GM19099 (cell line): Measurements from ENCODE around the gene RCL1.

Source experiments
- POLR2A ChIP-seq: IDR thresholded peaks from 3 replicates; pipeline ENCODE4 v1.6.1; 2011; ENCODE audit warnings: low read depth; ENCODE audit not compliant: insufficient read length; ENCODE audit errors: extremely low read depth

RCL1 gene

DNA sequence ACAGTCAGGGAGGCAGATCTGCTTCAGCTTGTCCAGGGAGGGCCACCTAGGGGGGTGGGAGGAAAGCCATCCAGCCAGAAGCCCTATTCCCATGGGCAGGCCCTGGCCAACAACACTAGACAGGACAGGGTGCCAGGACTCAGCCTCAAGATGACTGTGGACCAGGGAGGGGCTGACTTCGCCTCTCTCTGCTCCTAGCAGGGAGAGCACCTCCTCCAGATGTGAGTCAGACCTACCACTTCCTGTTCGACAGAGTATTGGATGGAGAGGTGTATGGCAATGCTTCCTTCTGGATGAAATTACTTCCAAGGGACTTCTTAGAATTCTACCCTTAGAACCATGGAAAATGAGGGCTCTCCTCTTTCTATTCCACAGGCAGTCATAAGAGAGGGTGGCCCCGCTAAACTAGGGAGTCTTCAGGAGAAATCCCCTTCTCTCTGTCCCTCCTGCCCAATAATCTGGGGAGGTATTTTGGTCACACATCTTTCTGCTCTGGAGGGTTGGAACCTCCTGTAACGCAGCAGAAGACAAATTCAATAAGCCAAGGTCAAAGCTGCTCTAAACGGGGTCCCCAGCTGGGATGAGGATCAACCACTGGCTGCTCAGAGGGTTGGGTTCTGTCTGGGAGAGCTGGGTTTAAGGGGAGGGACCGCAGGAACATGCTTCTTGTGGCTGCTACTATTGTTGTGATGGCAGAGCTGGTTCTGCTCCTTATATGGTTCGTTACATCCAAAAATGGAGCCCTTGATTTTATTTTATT lies 23.2 kb upstream of the RCL1 start:
- no peak for TF ChIP-seq POLR2A

GRCh38 chr9:4771788-4772187 lies 21.0 kb upstream of the RCL1 start:
- TF ChIP-seq POLR2A = no peak

- no peak for TF ChIP-seq POLR2A
These were observed 18.5 kb upstream of the RCL1 start for GRCh38 chr9:4774209-4774608.

DNA sequence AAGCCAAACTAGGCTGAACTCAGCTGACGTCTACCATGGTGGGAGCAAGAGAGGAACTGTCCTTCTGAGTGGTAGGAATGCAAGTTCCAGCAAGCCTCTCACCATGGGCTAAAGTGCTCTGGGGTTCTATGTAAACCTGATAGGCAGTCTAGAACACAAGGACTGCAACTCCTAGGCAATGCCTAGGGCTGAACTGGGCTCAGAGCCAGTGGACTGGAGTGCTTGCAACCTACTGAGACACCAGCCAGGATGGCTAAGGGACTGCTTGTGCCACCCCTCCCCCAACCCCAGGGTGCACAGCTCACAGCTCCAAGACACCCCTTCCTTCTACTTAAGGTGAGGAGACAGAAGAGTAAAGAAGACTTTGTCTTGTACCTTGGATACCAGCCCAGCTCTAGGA lies 12.1 kb upstream of the RCL1 start:
- TF ChIP-seq POLR2A = no peak

DNA sequence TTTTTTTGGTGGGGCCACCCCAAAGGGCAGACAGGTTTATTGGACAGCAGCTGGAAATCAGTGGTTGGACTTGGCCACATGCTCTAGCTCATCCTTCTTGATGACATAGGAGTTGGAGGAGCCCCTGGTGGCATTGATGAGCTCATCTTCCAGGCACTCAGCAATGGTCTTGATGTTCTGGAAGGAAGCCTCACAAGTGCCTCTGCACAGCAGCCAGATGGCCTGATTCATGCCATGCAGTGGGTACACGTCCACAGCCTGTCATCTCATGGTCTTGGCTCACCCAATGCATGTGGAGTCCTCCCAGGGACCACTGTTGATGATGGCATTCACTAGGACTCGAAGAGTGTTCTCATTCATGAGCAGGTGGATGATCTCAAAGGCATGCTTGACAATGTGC lies 11.3 kb upstream of the RCL1 start:
- no peak for TF ChIP-seq POLR2A

- TF ChIP-seq POLR2A = no peak
These were observed 8.3 kb upstream of the RCL1 start for GRCh38 chr9:4784403-4784802.

GRCh38 chr9:4786599-4786998 lies 6.1 kb upstream of the RCL1 start:
- no peak for TF ChIP-seq POLR2A

DNA sequence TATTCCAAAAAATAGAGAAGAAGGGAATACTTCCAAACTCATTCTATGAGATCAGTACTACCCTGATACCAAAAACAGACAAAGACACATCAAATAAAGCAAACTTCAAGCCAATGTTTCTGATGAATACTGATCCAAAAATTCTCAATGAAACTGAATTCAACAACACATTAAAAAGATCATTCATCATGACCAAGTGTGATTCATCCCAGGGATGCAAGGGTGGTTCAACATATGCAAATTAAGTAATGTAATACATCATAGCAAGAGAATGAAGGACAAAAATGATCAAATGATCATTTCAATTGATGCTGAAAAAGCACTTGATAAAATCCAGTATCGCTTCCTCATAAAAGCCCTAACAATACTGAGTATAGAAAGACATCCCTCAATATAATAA lies 4.9 kb upstream of the RCL1 start:
- no peak for TF ChIP-seq POLR2A

- no peak for TF ChIP-seq POLR2A
These were observed 4.0 kb upstream of the RCL1 start for GRCh38 chr9:4788703-4789102.

- no peak for TF ChIP-seq POLR2A
These were observed 631 bp upstream of the RCL1 start for GRCh38 chr9:4792054-4792571.

- TF ChIP-seq POLR2A = no peak
These were observed 983 bp downstream of the RCL1 start for GRCh38 chr9:4793459-4794395.

DNA sequence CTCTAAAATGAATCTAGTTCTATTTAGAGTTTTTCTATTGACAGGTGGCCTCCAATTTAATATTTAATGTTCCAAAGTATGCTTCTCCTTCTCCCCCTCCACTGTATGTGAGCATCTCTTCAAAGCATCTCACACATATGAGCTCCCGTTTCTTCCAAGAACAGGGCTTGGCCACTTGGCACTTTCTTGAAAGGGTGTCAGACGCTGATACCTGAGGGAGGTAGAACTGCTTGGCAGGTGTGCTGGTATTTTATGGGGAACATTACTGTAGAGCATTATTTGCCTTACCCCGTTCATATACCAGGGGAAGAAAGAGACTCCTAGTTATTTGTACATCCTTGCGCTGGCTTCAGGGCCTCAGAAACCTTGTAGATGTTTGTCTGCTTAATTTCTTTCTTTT lies 1.9 kb downstream of the RCL1 start:
- no peak for TF ChIP-seq POLR2A

DNA sequence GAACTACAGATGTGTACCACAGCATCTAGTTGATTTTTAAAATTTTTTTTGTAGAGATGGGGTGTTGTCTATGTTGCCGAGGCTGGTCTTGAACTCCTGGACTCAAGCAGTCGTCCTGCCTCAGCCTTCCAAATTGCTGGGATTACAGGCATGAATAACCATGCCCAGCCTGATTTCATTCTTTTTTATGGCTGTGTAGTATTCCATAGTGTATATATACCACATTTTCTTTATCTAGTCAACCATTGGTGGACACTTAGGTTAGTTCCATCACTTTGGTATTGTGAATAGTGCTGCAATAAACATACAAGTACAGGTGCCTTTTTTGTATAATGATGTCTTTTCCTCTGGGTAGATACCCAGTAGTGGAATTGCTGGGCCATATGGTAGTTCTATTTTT lies 3.8 kb downstream of the RCL1 start:
- TF ChIP-seq POLR2A = no peak

DNA sequence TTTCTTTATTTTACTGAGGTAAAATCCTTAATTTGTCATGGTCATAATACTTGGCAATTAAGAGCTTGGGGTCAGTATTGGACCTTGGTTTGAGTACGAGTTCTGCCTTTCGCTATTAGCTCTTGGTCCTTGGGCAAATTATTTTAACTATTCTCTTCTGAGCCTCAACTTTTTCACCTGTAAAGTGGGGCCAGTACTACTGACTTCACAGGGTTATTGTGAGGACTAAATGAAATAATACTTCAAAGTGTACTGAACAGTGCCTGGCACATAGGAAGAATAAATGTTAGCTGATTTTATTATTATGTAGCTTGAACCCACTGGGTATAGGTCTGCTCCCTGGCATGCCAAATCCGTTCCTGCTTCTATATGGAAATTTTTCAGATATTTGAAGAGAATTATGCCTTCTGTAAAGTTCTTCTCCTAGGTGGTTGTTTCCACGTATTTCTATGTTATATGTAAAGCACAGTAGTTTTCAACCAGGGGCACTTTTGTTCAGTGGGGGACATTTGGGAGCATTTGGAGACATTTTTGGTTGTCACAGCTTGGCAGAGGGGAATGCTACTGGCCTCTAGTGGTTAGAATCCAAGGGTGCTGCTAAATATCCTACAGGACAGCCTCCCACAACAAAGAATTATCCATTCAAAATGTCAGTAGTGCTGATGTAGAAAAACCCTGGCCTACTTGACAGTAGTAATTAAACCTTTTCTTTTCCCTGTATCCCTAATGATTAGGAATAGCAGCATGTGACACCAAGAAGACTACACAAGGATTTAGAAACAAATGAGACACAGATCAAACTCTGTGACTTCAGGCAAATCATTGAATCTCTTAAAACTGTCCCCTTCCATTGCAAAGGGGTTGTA lies 4.5 kb downstream of the RCL1 start:
- TF ChIP-seq POLR2A = no peak

DNA sequence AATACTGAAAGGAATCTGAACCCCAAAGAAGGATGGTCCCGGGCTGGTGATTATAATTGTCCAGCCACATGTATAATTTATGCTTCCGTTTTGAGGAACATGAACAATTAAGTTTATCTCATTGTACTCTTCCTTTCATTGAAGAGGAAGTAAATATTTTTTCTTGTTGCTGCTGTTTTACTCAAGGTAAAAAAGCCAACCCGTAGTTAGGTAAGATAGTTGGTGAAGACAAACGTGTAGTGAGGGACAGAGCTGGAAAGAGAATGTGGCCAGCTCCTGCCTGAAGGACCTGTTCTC lies 5.1 kb downstream of the RCL1 start:
- no peak for TF ChIP-seq POLR2A
